Lung (tissue), 14 donors: Measurements from ENCODE around the gene FAM185A. TPM values are rescaled to one million over a fixed set of nuclear protein-coding genes. Genes with fewer than 3 reads are reported as not detected.
A peak's percentile ranks its signal among the peaks of the same experiment; 100 is the strongest.
"Not testable (repeated sequence)": the region's sequence is repeated elsewhere in the genome, so short reads cannot be mapped to it uniquely, and the experiment has no call there.

Source experiments
- ATAC-seq: fragments of 200-7000 bp; cut with Tn5 transposase; one replicate; pipeline ENCODE4 v1.9.1; 2020; ENCODE audit warnings: moderate number of reproducible peaks; ENCODE audit not compliant: insufficient read depth, low FRiP score
- DNase-seq, 3 donors: peaks; one replicate each; pipeline ENCODE4 v3.0.0-alpha.2; 2013 to 2017
- H3K27ac ChIP-seq, 2 donors: one replicate each; pipeline ENCODE4 v1.5.1; 2013; ENCODE audit warnings: mild to moderate bottlenecking in 2 of 2, moderate library complexity in 2 of 2, control low read depth in 1 of 2, inconsistent platforms in 1 of 2, low read depth in 1 of 2, low read length in 1 of 2
- H3K27me3 ChIP-seq, 3 donors: one replicate each; pipeline ENCODE4 v1.5.1; 2013; ENCODE audit warnings: low read length in 2 of 3; ENCODE audit not compliant: control insufficient read depth in 3 of 3, insufficient read depth in 3 of 3
- H3K36me3 ChIP-seq, 4 donors: one replicate each; pipeline ENCODE4 v1.5.1; 2013; ENCODE audit warnings: low read length in 4 of 4, mild to moderate bottlenecking in 1 of 4, moderate library complexity in 1 of 4; ENCODE audit not compliant: control insufficient read depth in 4 of 4, insufficient read depth in 4 of 4
- H3K4me1 ChIP-seq, 5 donors: one replicate each; pipeline ENCODE4 v1.5.1; 2013; ENCODE audit warnings: low read length in 5 of 5, mild to moderate bottlenecking in 2 of 5, moderate library complexity in 1 of 5; ENCODE audit not compliant: control insufficient read depth in 5 of 5, insufficient read depth in 5 of 5
- H3K4me3 ChIP-seq: one replicate; pipeline ENCODE4 v1.5.1; 2013; ENCODE audit warnings: mild to moderate bottlenecking, control low read depth, moderate library complexity
- H3K9ac ChIP-seq, 2 donors: one replicate each; pipeline ENCODE4 v1.5.1; 2013; ENCODE audit warnings: low read length in 2 of 2, control low read depth in 1 of 2; ENCODE audit not compliant: insufficient read depth in 1 of 2
- H3K9me3 ChIP-seq, 4 donors: one replicate each; pipeline ENCODE4 v1.5.1; 2013; ENCODE audit warnings: low read length in 3 of 4, mild to moderate bottlenecking in 1 of 4, moderate library complexity in 1 of 4; ENCODE audit not compliant: control insufficient read depth in 4 of 4, insufficient read depth in 3 of 4
- WGBS, 2 donors: extraction: QIAGEN DNeasy Blood & Tissue Kit; methylation state at CpG; one replicate each; pipeline ENCODE4 v1.1.7; 2013; 5-methylcytosine and 5-hydroxymethylcytosine counted together
- long read RNA-seq, 5 donors: transcript quantifications; one replicate each; lab custom pipeline, GENCODE V29; 2026
- polyA plus RNA-seq, 2 donors: library from polyadenylated mRNA; stranded (reverse); fragments of 200-250 nt; gene quantifications; one replicate each; pipeline ENCODE4 v1.2.1, GENCODE V29; 2013
- total RNA-seq, 2 donors: library from RNA; depleted of rRNA in 1 of 2; stranded (reverse); fragments of >200 nt in 1 of 2; gene quantifications; one replicate each; pipeline ENCODE4 v1.2.1, GENCODE V29; 2014 to 2021
- donor health status: Bipolar disorder and iron deficiency.
- donor health status: healthy.
- donor health status: DM: yes; HTN: yes; CAD: no.

The FAM185A gene
- 10 to 100 TPM; 11.2 to 17.3 TPM for total RNA-seq
- 1 to 10 TPM; 2.8 to 4.8 TPM for polyA plus RNA-seq
- long read RNA-seq, donor 1, result 0 reads
- long read RNA-seq, donor 2, result 0 reads
- long read RNA-seq, donor 3, result 0 reads
- long read RNA-seq, donor 4, result 0 reads
- long read RNA-seq, donor 5, partial matches to known transcripts, result 0 of 2 reads
- long read RNA-seq, donor 5, other reads (novel, unspliced or antisense), result 0 of 2 reads

DNA sequence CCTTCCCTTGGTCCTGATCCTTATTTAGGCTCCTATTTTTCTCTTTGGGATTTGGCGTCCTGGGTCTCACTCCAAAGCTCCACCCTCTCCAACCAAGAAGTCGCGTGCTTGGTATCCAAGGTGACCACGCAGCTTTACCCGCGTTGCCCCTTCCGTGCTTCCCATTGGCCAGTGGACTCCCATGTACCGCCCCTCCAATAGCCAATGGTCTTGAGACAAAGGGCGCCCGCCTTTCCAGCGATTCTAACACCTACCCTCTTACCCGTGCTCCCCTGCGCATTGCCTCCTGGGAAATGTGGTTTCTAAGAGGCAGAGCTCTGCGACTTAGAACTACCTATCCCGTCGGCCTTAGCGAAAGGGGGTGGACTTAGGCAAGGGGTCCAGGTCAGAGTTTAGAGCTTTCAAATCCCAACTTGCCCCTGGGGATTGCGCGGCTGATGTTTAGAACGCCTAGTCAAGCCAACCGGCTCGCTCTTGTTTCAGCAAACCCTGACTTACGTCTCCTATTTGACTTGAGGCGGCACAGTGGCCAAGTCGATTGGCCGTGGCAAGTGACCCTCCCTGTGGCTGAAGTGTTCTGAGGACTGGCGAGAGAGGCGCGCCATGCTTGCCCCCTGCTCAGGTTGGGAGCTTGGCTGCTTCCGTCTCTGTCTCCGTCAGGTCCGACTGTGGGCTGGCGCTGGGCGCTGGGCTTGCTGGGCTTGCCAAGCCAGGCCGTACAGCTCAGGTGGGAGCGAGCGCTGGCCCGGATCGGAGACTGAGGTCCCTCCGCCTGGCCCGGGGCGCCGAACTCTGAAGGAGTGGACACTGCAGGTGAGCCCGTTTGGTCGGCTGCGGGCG lies at the start of gene FAM185A:
Gene FAM185A (plus strand): TSS at position 395 of the 840 bp plus-strand sequence. CDS start 209 bp downstream, at position 604.
- peak within 1 kb of the TSS; percentile 65 to 80 for H3K27ac ChIP-seq
- DNase-seq (peak; percentile 99 to 100 (median 100)), ATAC-seq (peak; percentile 99)
- peak within 1 kb of the TSS; percentile 26 to 76 for H3K9ac ChIP-seq
- H3K36me3 ChIP-seq, H3K27me3 ChIP-seq, H3K9me3 ChIP-seq, H3K4me1 ChIP-seq: not testable (repeated sequence)
- H3K4me3 ChIP-seq, result peak within 1 kb of the TSS; percentile 83
- 0% methylated on average over 37 to 47 of the region's 47 CpGs for WGBS, 2 donors

DNA sequence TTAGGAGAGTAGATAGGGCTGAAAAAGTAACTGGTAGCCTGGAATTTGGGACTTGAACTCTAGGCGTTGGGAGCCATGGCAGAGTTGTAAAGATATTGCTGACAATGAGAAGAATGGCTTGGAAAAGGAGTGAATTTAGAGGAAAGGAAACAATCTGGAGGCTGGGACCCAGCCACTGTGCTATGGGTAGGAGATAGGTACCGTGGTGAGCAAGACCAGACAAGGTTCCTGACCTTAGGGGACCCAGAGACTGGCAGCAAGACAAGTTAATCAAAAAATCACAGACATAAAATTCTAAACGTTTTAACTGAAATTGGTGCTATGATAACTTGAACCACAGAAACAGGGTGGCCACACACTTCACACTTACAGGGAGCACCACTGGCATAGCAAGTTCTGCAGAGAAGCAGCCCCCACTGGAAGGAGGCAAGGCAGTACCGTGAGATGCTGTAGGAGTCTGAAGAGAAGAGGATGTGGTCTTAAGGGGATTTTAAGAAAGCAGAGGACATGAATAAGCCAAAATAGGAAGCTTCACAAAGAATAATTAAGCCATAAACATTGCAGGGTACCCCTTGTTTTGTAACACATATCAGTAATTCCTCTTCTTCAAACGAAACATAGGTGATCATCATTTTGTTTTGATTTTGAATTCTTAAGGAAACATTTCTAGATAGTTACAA lies 35.6 kb upstream of the FAM185A start:
- not testable (repeated sequence) for H3K9ac ChIP-seq, DNase-seq, H3K4me3 ChIP-seq, ATAC-seq, H3K27me3 ChIP-seq, H3K27ac ChIP-seq, H3K4me1 ChIP-seq, H3K36me3 ChIP-seq, H3K9me3 ChIP-seq
- WGBS, 2 donors, result 44% methylated on average over 5 of the region's 5 CpGs

DNA sequence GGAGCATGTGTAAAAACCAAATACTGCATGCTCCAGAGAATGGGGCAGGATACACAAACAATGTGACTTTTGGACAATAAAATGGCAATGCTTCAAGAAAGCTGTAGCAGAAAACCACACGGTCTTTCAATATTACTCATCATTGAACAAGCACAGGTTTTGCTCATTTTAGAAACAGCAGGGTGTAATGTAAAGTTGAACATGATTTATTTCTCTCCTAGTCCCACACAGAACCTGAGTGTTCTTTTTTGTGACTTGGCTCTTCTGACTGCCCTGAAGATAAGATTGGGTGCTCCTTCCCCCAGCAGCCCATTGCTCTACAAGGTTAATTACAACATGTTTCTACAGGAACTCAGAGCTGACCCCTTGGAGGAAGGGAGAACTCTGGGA lies 35.1 kb upstream of the FAM185A start:
- not testable (repeated sequence) for H3K27me3 ChIP-seq, DNase-seq, H3K4me1 ChIP-seq, H3K9me3 ChIP-seq, H3K27ac ChIP-seq, H3K36me3 ChIP-seq, H3K4me3 ChIP-seq, ATAC-seq, H3K9ac ChIP-seq
- WGBS, 2 donors, result no CpG with 5 or more reads among the region's 1 CpG

DNA sequence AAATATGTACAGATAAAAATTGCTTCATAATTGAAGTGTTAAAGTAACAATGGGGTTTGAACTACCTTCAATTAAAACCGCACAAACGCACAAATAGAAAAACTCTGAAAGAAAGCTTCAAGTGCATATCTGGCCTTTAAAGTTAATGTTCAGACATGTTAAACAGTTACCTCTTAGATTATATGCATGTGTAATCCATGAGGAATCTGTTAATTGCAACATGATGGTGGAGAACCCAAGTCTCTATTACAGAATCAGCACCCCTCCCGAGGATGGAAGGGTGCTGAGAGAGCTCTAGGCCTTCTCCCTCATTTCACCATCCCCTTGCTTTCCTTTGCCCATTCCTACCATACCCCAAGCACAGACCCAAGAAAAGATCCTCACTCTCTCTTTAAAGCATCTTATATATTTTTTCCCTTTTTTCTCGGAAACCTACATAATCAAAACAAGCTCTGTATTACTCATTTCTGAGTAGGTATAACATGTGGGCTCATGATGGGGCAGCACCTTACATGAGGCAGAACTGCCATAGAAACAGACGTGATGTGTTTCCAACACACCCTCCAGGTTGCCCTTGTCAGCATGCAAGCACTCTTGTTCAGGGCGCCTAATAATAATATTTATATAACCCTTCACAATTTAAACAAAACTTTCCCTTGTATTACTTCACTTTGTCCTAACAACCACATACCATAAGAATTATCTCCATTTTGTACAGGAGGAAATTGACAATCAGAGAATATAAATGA lies 33.9 kb upstream of the FAM185A start:
- not testable (repeated sequence) for H3K36me3 ChIP-seq, DNase-seq, ATAC-seq, H3K4me3 ChIP-seq, H3K27ac ChIP-seq, H3K27me3 ChIP-seq, H3K9ac ChIP-seq, H3K9me3 ChIP-seq, H3K4me1 ChIP-seq
- 63% methylated on average over 3 to 5 of the region's 6 CpGs for WGBS, 2 donors

DNA sequence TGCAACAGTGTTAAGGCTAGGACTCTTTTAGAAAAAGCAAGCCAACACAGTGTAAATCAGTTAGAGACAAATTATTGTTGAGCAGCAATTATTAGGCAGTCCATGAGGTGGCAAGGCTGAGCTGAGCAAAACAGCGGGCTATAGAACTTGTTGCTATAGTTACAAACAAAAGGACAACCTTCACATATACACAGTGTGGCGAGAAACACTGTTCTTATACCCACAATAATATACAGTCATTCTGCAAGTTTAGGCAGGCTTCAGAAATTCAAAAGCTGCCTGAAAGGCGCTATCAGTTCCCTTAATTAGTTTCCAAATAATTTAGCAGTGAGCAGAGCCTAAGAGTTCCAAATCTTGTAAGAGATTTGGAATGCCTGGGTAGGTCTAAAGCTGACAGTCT lies 33.1 kb upstream of the FAM185A start:
- ATAC-seq, H3K4me3 ChIP-seq, H3K4me1 ChIP-seq, H3K27me3 ChIP-seq, H3K36me3 ChIP-seq, H3K27ac ChIP-seq, H3K9me3 ChIP-seq, H3K9ac ChIP-seq: not testable (repeated sequence)
- peak; percentile 12 to 61 (median 14) for DNase-seq
- WGBS, 2 donors, result 71 to 92% methylated on average over 2 of the region's 3 CpGs

DNA sequence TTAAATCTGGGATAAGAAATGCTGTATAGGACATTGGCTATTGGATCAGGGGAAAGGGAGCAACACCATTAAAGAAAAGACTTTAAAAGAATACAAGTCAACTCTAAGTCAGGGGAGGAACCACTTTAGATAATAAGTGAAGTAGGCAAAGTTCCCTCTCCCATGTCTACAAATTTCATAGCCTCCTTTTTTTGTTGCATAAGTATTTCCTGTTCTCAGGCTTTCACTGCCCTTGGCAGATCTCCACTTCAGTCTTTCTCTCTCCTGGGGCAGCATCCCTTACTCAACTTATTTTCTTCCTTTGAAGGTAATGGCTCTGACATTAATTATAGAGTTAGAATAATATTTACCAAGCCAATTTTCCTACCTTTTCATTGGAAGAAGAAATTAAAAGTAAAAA lies 30.3 kb upstream of the FAM185A start:
- not testable (repeated sequence) for H3K27ac ChIP-seq, H3K36me3 ChIP-seq, H3K4me1 ChIP-seq, H3K9me3 ChIP-seq, H3K4me3 ChIP-seq, H3K9ac ChIP-seq, ATAC-seq, H3K27me3 ChIP-seq
- peak in 1 of 3 donors; percentile 10 for DNase-seq

DNA sequence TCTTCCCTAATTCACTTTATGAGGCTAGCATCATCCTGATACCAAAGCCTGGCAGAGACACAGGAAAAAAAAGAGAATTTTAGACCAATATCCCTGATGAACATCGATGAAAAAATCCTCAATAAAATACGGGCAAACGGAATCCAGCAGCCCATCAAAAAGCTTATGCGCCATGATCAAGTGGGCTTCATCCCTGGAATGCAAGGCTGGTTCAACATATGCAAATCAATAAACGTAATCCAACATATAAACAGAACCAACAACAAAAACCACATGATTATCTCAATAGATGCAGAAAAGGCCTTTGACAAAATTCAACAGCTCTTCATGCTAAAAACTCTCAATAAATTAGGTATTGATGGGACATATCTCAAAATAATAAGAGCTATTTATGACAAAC lies 22.6 kb upstream of the FAM185A start:
- not testable (repeated sequence) for H3K9ac ChIP-seq, H3K27me3 ChIP-seq, H3K9me3 ChIP-seq, H3K36me3 ChIP-seq, H3K4me1 ChIP-seq, DNase-seq, ATAC-seq, H3K27ac ChIP-seq, H3K4me3 ChIP-seq
- 94 to 97% methylated on average over 5 of the region's 5 CpGs for whole genome bisulfite sequencing, 2 donors
